ENCODE measurements around the gene ZBTB8OS.
"Not testable (repeated sequence)": the region's sequence is repeated elsewhere in the genome, so short reads cannot be mapped to it uniquely, and the experiment has no call there.

ZBTB8OS gene

DNA sequence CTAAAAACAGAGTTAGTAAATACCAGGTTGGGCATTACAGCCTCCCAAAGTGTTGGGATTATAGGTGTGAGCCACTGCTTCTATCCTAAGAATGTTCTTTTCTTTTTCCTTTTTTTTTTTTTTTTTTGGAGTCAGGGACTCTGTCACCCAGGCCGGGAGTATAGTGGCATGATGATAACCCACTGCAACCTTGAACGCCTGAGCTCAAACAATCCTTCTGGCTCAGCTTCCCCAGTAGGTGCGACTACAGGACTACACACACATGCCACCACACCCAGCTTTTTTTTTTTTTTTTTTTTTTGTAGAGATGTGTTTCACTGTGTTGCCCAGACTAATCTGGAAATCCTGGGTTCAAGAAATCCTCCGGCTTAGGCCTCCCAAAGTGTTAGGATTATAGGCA is 5.9 kb downstream of the ZBTB8OS start:
- H3K4me3 ChIP-seq (ENCODE audit: low read length): no peak overlapping the region
- no peaks in the 10 kb centered on the region for H3K9me3 ChIP-seq (ENCODE audit: insufficient read depth, low read depth, low read length)
- H3K9ac ChIP-seq (ENCODE audit: low read depth, low read length): no peak overlapping the region
- H3K36me3 ChIP-seq (ENCODE audit: insufficient read depth, low read depth, low read length): peaks cover 9% of the 10 kb centered on the region
- peaks cover 7% of the 10 kb centered on the region; the same call in 1 of the 2 replicates for H3K4me1 ChIP-seq (ENCODE audit: insufficient read depth, low read length)
- H3K27ac ChIP-seq (ENCODE audit: low read length): no peak overlapping the region
- H3K27me3 ChIP-seq (ENCODE audit: insufficient read depth, low read length): no peaks in the 10 kb centered on the region

DNA sequence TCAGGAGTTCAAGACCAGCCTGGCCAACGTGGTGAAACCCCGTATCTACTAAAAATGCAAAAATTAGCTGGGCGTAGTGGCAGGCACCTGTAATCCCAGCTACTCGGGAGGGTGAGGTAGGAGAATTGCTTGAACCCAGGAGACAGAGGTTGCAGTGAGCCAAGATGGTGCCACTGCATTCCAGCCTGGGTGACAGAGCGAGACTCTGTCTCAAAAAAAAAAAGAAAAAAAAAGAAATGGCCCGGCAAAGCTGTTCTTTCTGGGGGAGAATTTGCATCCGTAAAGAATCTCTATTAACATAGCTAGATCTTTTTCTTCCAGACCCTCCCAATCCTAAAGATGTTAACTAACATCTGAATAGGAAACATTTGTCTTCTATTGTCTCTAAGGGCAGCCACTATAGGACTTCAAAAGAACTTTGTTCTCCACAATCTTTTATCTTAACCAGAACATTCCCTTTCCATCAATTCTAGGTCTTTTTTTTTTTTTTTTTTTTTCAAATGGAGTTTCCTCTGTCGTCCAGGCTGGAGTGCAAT is 8.0 kb downstream of the ZBTB8OS start:
- H3K9me3 ChIP-seq (ENCODE audit: insufficient read depth, low read depth, low read length); H3K27ac ChIP-seq (ENCODE audit: low read length): not testable (repeated sequence)

DNA sequence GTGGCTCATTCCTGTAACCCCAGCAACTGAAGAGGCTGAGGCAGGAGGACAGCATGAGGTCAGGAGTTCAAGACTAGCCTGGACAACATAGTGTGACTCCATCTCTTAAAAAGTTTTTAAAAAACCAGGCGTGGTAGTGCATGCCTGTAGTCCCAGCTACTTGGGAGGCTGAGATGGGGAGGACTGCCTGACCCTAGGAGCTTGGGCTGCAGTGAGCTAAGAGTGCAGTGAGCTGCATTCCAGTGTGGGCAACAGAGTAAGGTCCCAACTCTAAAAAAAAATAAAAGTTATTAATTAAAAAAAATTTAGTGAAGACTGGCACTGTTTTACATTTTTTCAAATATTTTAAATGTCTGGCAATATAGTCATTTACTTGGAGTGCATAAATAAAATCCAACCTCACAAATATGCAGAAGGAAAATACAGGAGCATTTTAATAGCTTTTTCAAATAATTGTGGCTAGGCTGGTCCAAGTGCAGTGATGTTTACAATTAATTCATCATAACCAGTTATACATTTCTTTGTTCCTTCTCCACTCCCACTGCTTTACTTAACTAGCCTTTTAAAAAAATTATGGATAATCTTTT is 10.8 kb downstream of the ZBTB8OS start:
- no peak overlapping the region for H3K9ac ChIP-seq (ENCODE audit: low read depth, low read length)
- H3K4me3 ChIP-seq (ENCODE audit: low read length): no peak overlapping the region
- no peaks in the 10 kb centered on the region for H3K9me3 ChIP-seq (ENCODE audit: insufficient read depth, low read depth, low read length)
- H3K27me3 ChIP-seq (ENCODE audit: insufficient read depth, low read length): no peaks in the 10 kb centered on the region
- H3K27ac ChIP-seq (ENCODE audit: low read length): no peak overlapping the region
- peaks cover 19% of the 10 kb centered on the region; the same call in 1 of the 2 replicates for H3K4me1 ChIP-seq (ENCODE audit: insufficient read depth, low read length)
- H3K36me3 ChIP-seq (ENCODE audit: insufficient read depth, low read depth, low read length): peaks cover 8% of the 10 kb centered on the region; the same call in 1 of the 2 replicates

More for the DNA sequence above, 8.0 kb downstream of the ZBTB8OS start:
- not testable (repeated sequence) for H3K27me3 ChIP-seq (ENCODE audit: insufficient read depth, low read length); H3K9ac ChIP-seq (ENCODE audit: low read depth, low read length); H3K4me3 ChIP-seq (ENCODE audit: low read length)
- Histone ChIP-seq H3K4me1 (ENCODE audit: insufficient read depth, low read length) (peaks cover 12% of the 10 kb centered on the region; the same call in 1 of the 2 replicates), H3K36me3 (ENCODE audit: insufficient read depth, low read depth, low read length) (peaks cover 11% of the 10 kb centered on the region)

DNA sequence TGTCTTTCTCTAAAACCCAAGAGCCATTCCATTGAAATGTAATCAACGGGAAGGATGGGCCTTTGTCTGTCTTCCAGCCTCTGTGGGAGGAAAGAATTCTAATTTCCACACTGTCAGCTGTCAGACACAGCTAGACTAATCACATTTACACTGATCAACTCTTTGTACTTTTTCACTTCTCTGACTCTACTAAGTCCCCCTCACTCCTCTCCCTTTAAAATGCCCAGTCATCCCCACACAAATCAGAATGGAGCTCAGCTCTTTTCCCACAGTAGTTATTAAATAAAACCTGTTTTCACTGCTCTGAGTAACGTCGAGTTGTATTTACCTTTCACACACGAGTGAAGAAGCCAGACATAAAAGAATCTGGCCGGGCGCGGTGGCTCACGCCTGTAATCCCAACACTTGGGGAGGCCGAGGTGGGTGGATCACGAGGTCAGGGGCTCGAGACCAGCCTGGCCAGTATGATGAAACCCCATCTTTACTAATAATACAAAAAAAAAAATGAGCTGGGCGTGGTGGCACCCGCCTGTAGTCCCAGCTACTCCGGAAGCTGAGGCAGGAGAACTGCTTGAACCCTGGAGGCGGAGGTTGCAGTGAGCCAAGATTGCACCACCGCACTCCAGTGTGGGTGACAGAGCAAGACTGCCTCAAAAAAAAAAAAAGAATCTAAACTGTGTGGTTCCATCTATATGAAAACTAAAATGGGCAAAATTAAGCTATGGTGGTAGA is 13.3 kb downstream of the ZBTB8OS start:
- Histone ChIP-seq H3K36me3 (ENCODE audit: insufficient read depth, low read depth, low read length) (peaks cover 27% of the 10 kb centered on the region), H3K27me3 (ENCODE audit: insufficient read depth, low read length) (no peaks in the 10 kb centered on the region), H3K9ac (ENCODE audit: low read depth, low read length) (no peak overlapping the region), H3K4me3 (ENCODE audit: low read length) (peak overlapping the region; percentile 25; the same call in 1 of the 2 replicates), H3K27ac (ENCODE audit: low read length) (no peak overlapping the region), H3K4me1 (ENCODE audit: insufficient read depth, low read length) (peaks cover 32% of the 10 kb centered on the region), H3K9me3 (ENCODE audit: insufficient read depth, low read depth, low read length) (no peaks in the 10 kb centered on the region)

- no peaks in the 10 kb centered on the region for H3K27me3 ChIP-seq (ENCODE audit: insufficient read depth, low read length)
- H3K9ac ChIP-seq (ENCODE audit: low read depth, low read length): no peak overlapping the region
- H3K27ac ChIP-seq (ENCODE audit: low read length): no peak overlapping the region
- H3K36me3 ChIP-seq (ENCODE audit: insufficient read depth, low read depth, low read length): peaks cover 30% of the 10 kb centered on the region
- no peak overlapping the region for H3K4me3 ChIP-seq (ENCODE audit: low read length)
- peaks cover 29% of the 10 kb centered on the region for H3K4me1 ChIP-seq (ENCODE audit: insufficient read depth, low read length)
- H3K9me3 ChIP-seq (ENCODE audit: insufficient read depth, low read depth, low read length): no peaks in the 10 kb centered on the region
Observed at GRCh38 chr1:32635508-32636277, 14.7 kb downstream of the ZBTB8OS start.

GRCh38 chr1:32632829-32633228 is 17.5 kb downstream of the ZBTB8OS start:
- peak overlapping the region; percentile 5 for H3K27ac ChIP-seq (ENCODE audit: low read length)
- H3K4me1 ChIP-seq (ENCODE audit: insufficient read depth, low read length): peaks cover 29% of the 10 kb centered on the region
- peaks cover 45% of the 10 kb centered on the region for H3K36me3 ChIP-seq (ENCODE audit: insufficient read depth, low read depth, low read length)
- peak overlapping the region; percentile 33; the same call in 1 of the 2 replicates for H3K9ac ChIP-seq (ENCODE audit: low read depth, low read length)
- H3K9me3 ChIP-seq (ENCODE audit: insufficient read depth, low read depth, low read length): no peaks in the 10 kb centered on the region
- peak overlapping the region; percentile 47; the same call in 1 of the 2 replicates for H3K4me3 ChIP-seq (ENCODE audit: low read length)
- H3K27me3 ChIP-seq (ENCODE audit: insufficient read depth, low read length): no peaks in the 10 kb centered on the region

- not testable (repeated sequence) for H3K9ac ChIP-seq (ENCODE audit: low read depth, low read length); H3K4me3 ChIP-seq (ENCODE audit: low read length); H3K27ac ChIP-seq (ENCODE audit: low read length); H3K9me3 ChIP-seq (ENCODE audit: insufficient read depth, low read depth, low read length); H3K27me3 ChIP-seq (ENCODE audit: insufficient read depth, low read length)
- H3K4me1 ChIP-seq (ENCODE audit: insufficient read depth, low read length): peaks cover 14% of the 10 kb centered on the region
- peaks cover 57% of the 10 kb centered on the region for H3K36me3 ChIP-seq (ENCODE audit: insufficient read depth, low read depth, low read length)
Observed at GRCh38 chr1:32630173-32630572, 20.2 kb downstream of the ZBTB8OS start.

GRCh38 chr1:32627596-32628162 is 22.7 kb downstream of the ZBTB8OS start:
- Histone ChIP-seq H3K27me3 (ENCODE audit: insufficient read depth, low read length) (no peaks in the 10 kb centered on the region), H3K9ac (ENCODE audit: low read depth, low read length) (no peak overlapping the region), H3K4me1 (ENCODE audit: insufficient read depth, low read length) (peaks cover 1% of the 10 kb centered on the region; the same call in 1 of the 2 replicates), H3K36me3 (ENCODE audit: insufficient read depth, low read depth, low read length) (peaks cover 45% of the 10 kb centered on the region), H3K9me3 (ENCODE audit: insufficient read depth, low read depth, low read length) (no peaks in the 10 kb centered on the region), H3K4me3 (ENCODE audit: low read length) (no peak overlapping the region), H3K27ac (ENCODE audit: low read length) (no peak overlapping the region)

DNA sequence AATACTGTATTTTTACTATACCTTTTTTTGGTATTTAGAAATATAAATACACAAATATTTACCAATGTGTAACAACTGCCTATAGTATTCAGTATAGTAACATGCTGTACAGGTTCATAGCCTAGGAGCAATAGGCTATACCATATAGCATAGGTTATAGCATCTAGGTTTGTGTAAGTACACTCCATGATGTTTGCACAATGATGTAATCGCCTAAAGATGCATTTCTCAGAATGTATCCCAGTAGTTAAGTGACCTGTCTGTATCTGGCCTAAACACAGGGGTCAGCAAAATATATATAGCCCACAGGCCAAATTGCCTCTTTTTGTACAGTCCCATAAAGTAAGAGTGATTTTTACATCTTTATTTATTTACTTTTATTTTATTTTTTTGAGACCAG is 24.2 kb downstream of the ZBTB8OS start:
- no peak overlapping the region for H3K4me3 ChIP-seq (ENCODE audit: low read length)
- H3K9ac ChIP-seq (ENCODE audit: low read depth, low read length): no peak overlapping the region
- H3K9me3 ChIP-seq (ENCODE audit: insufficient read depth, low read depth, low read length): no peaks in the 10 kb centered on the region
- H3K27me3 ChIP-seq (ENCODE audit: insufficient read depth, low read length): no peaks in the 10 kb centered on the region
- H3K4me1 ChIP-seq (ENCODE audit: insufficient read depth, low read length): no peaks in the 10 kb centered on the region
- peaks cover 51% of the 10 kb centered on the region for H3K36me3 ChIP-seq (ENCODE audit: insufficient read depth, low read depth, low read length)
- no peak overlapping the region for H3K27ac ChIP-seq (ENCODE audit: low read length)

GRCh38 chr1:32623775-32624174 is 26.6 kb downstream of the ZBTB8OS start:
- H3K4me1 ChIP-seq (ENCODE audit: insufficient read depth, low read length): no peaks in the 10 kb centered on the region
- no peak overlapping the region for H3K27ac ChIP-seq (ENCODE audit: low read length)
- no peak overlapping the region for H3K4me3 ChIP-seq (ENCODE audit: low read length)
- peaks cover 52% of the 10 kb centered on the region for H3K36me3 ChIP-seq (ENCODE audit: insufficient read depth, low read depth, low read length)
- H3K27me3 ChIP-seq (ENCODE audit: insufficient read depth, low read length): no peaks in the 10 kb centered on the region
- H3K9me3 ChIP-seq (ENCODE audit: insufficient read depth, low read depth, low read length): no peaks in the 10 kb centered on the region
- H3K9ac ChIP-seq (ENCODE audit: low read depth, low read length): no peak overlapping the region

All from iPS-20b (cell line).